NT2/D1 (cell line): ENCODE results near the gene NIF3L1.

Experiments
- DNase-seq: peaks from one replicate; pipeline ENCODE4 v3.0.0-alpha.2; 2011; ENCODE audit warnings: low read depth, low spot score
- H3K27me3 ChIP-seq: 2 replicates; pipeline ENCODE4 v1.6.0; 2011; ENCODE audit warnings: mild to moderate bottlenecking; ENCODE audit not compliant: insufficient read length, insufficient read depth
- H3K36me3 ChIP-seq: 2 replicates; pipeline ENCODE4 v1.6.1; 2011; ENCODE audit warnings: mild to moderate bottlenecking, low read length, mixed read lengths; ENCODE audit not compliant: insufficient read depth, insufficient read length
- H3K4me1 ChIP-seq: 2 replicates; pipeline ENCODE4 v1.5.1; 2011; ENCODE audit not compliant: insufficient read depth, insufficient read length
- H3K4me3 ChIP-seq: 2 replicates; pipeline ENCODE4 v1.5.1; 2011; ENCODE audit warnings: low read depth; ENCODE audit not compliant: insufficient read length
- H3K9ac ChIP-seq: 2 replicates; pipeline ENCODE4 v1.6.0; 2011; ENCODE audit warnings: low read depth; ENCODE audit not compliant: insufficient read length
- H3K9me3 ChIP-seq: 2 replicates; pipeline ENCODE4 v1.5.1; 2011; ENCODE audit warnings: mild to moderate bottlenecking, low read length; ENCODE audit not compliant: insufficient read depth
- SUZ12 ChIP-seq: IDR thresholded peaks from 2 replicates; pipeline ENCODE4 v1.6.1; 2011; ENCODE audit not compliant: insufficient read length, insufficient read depth; ENCODE audit errors: extremely low read depth
- YY1 ChIP-seq: IDR thresholded peaks from 2 replicates; pipeline ENCODE4 v1.6.1; 2011; ENCODE audit not compliant: insufficient read length, insufficient read depth
- ZNF274 ChIP-seq: IDR thresholded peaks from 2 replicates; pipeline ENCODE4 v1.6.1; 2011; ENCODE audit warnings: mild to moderate bottlenecking, low read depth, low read length

The NIF3L1 gene

DNA sequence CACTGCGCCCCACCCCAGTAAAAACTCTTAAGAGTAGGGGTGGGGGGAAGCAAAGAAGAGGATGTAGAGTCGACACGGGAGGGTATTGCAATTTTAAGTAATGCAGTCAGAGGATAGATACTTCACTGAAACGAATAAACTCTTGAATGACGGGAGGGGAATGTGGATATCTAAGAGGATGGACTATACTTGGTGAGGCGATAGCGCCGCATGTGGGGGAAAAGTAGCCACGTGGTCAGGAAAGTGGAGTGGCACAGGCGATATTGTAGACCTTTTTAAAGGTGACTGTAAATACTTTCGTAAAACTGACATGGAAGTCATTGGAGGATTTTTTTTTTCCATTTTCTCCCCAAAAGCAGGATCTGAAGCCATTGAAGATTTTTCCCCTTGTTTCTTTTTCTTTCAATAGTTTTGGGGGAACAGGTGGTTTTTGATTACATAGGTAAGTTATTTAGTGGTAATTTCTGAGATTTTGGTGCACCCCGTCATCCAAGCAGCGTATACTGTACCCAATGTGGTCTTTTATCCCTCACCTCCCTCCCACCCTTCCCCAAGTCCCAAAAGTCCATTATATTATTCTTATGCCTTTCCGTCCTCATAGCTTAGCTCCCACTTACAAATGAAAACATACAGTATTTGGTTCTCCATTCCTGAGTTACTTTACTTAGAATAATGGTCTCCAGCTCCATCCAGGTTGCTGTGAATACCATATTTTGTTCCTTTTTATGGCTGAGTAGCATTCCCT, 38.5 kb upstream of the NIF3L1 start:
- DNase-seq = no peak
- H3K27me3 ChIP-seq = no peaks in the 10 kb centered on the region
- H3K4me3 ChIP-seq = no peak overlapping the region
- no peaks in the 10 kb centered on the region for H3K4me1 ChIP-seq
- peaks cover 46% of the 10 kb centered on the region for H3K36me3 ChIP-seq
- H3K9ac ChIP-seq = no peak overlapping the region
- H3K9me3 ChIP-seq = no peaks in the 10 kb centered on the region
- TF ChIP-seq YY1 (no peak), ZNF274 (no peak), SUZ12 (no peak)

DNA sequence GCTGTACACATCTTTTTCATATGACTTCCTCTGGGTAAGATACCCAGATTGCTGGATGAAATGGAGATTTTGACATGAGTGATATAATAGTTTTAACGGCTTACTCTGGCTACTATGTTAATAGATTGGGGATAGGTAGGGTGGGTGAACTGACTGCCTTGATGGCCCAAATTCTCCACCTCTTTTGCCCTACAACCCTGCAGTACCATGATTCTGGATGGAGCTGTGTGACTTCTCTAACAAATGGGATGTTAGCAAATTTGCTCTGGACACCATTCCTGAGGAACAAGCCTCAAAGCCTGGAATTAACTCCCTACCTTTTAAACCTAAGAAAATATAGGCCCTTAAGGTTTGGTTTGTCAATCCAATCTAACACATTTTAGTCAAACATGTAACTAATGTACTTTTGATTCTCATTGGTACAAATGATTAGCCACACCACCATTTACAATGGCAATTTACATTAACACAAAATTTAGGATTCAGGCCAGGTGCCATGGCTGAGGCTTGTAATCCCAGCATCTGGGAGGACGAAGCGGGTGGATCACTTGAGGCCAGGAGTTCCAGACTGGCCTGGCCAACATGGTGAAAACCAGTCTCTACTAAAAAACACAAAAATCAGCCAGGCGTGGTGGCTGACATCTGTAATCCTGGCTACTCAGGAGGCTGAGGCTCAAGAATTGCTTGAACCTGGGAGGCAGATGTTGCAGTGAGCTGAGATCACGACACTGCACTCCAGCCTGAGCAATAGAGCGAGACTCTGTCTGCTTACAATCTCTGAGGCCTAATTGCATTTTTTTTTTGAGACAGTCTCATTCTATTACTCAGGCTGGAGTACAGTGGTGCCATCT, 37.5 kb upstream of the NIF3L1 start:
- peaks cover 56% of the 10 kb centered on the region for H3K36me3 ChIP-seq
- no peak for TF ChIP-seq SUZ12
- no peak for TF ChIP-seq YY1
- no peak for TF ChIP-seq ZNF274
- no peak for DNase-seq

DNA sequence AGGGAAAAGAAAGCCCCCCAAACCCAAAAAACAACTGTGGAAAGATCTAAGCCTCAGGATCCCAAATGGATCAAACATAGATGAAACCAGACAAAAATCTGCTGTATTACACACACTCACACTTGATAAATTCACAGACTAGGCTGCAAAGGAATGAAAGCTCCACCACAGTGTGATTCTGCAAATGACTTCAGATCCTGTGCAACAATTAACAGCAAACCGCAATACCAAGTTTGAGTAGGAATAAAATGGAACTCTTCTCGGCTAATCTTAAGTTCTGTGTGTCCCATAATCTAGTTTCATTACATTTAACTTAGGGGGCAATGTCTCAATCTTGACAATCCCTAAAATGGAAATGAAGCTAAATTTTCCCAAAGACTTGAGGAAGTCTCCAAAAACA, 36.6 kb upstream of the NIF3L1 start:
- Histone ChIP-seq H3K9me3 (no peaks in the 10 kb centered on the region), H3K4me3 (no peak overlapping the region), H3K9ac (no peak overlapping the region), H3K27me3 (no peaks in the 10 kb centered on the region), H3K4me1 (no peaks in the 10 kb centered on the region), H3K36me3 (peaks cover 65% of the 10 kb centered on the region)
- DNase-seq = no peak
- TF ChIP-seq YY1 = no peak
- no peak for TF ChIP-seq SUZ12
- no peak for TF ChIP-seq ZNF274

More for the DNA sequence above, 37.5 kb upstream of the NIF3L1 start:
- H3K9ac ChIP-seq = no peak overlapping the region
- no peaks in the 10 kb centered on the region for H3K9me3 ChIP-seq
- H3K4me1 ChIP-seq = no peaks in the 10 kb centered on the region
- no peaks in the 10 kb centered on the region for H3K27me3 ChIP-seq
- no peak overlapping the region for H3K4me3 ChIP-seq

DNA sequence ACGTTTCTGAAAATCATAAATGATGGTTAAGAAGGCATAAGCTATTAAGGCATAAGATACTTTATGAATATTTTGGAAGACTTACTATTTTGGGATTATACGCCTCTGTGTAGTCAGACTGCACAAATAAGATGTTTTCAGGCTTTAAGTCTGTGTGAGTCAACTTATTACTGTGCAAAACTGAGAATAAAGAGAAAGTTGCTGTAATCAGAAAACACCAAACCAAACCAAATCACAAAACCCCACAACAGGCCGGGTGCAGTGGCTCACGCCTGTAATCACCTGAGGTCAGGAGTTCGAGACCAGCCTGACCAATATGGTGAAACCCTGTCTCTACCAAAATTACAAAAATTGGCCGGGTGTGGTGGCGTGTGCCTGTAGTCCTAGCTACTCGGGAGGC, 32.4 kb upstream of the NIF3L1 start:
- H3K9ac ChIP-seq = no peak overlapping the region
- H3K9me3 ChIP-seq = no peaks in the 10 kb centered on the region
- H3K4me3 ChIP-seq = no peak overlapping the region
- H3K36me3 ChIP-seq = peaks cover 99% of the 10 kb centered on the region
- no peaks in the 10 kb centered on the region for H3K27me3 ChIP-seq
- no peak for DNase-seq
- no peak for TF ChIP-seq SUZ12
- no peak for TF ChIP-seq YY1
- H3K4me1 ChIP-seq = no peaks in the 10 kb centered on the region

DNA sequence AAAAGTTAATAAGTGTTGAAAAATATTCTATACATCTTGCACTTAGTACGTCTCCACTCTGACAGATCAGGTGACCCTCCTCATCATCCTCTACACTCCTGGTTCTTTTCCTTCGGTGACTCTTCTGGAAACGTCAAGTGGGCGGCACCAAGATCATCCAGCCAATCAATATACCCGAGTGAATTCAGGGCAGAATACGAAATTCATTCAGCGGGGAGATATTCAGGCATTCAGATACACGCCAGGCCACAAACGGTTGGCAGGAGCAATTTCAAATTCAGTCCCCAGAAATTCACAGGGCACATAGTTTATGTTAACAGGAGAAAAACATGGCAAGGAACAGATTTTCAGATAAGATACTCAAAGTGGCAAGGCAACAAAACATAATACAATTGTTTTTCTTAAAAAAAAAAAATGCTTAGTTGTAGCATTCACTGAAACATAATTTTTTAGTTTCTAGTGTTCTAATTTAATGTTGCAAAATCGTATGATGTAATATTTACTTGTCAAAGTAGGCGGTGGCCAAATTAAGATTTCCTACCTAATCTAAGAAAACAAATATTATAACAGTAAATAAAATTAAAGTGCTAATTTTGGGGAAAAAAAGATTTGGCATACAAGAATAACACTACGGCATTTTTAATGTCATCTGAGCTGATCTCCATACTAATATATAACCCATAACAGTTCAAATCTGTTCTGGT, 28.9 kb upstream of the NIF3L1 start:
- no peak for DNase-seq
- no peak overlapping the region for H3K9ac ChIP-seq
- H3K4me3 ChIP-seq = no peak overlapping the region
- TF ChIP-seq SUZ12 = no peak
- TF ChIP-seq YY1 = no peak
- TF ChIP-seq ZNF274 = no peak
- no peaks in the 10 kb centered on the region for H3K9me3 ChIP-seq
- peaks cover 71% of the 10 kb centered on the region for H3K36me3 ChIP-seq
- no peaks in the 10 kb centered on the region for H3K4me1 ChIP-seq
- H3K27me3 ChIP-seq = no peaks in the 10 kb centered on the region

DNA sequence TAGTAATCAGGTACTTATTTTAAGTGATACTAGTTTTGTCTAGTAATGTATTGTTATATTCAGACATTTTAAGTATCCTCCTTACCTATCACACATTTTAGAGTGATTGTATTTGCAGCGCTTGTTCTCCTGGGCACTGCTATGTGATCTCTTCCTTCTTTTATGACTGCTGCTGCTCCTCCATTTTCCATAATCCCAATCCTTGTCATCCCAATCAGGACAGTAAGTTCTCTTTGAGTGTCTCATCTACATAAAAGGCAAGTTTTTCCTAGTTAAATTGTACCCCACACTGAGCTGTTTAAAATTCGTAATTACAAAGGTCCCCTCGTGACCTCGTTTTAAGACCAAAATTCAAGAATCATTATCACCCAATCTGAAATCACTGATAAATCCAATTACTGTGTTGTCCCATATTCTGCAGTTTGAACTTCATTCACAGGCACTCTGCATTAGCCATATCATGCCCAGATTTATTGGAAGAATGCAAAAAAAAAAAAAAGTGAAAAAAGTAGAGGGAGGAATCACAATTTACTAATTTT, 27.5 kb upstream of the NIF3L1 start:
- Histone ChIP-seq H3K9ac (no peak overlapping the region), H3K9me3 (no peaks in the 10 kb centered on the region), H3K27me3 (no peaks in the 10 kb centered on the region), H3K4me3 (no peak overlapping the region), H3K36me3 (peaks cover 57% of the 10 kb centered on the region), H3K4me1 (no peaks in the 10 kb centered on the region)
- no peak for DNase-seq
- TF ChIP-seq SUZ12 = no peak
- no peak for TF ChIP-seq ZNF274
- TF ChIP-seq YY1 = no peak

DNA sequence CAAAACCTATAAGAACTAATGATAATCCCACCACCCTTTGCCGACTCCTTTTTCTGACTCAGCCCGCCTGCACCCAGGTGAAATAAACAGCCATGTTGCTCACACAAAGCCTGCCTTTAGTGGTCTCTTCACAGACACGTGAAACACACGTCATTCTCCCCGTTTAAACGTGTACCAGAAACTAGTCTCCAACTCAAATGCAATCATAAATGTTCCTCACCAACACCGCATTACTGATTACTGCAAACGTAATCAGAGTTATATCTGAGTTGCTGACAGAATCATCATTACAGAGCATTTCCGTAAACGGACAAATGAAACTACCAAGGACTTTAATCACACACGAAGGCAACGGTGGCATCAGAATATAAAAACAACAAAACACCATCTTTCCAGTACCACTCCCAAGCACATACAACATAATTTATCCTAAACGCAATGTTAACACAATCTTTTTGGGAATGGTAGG, 26.6 kb upstream of the NIF3L1 start:
- DNase-seq = no peak
- Histone ChIP-seq H3K9ac (peak overlapping the region; percentile 99), H3K9me3 (no peaks in the 10 kb centered on the region), H3K4me1 (no peaks in the 10 kb centered on the region), H3K27me3 (no peaks in the 10 kb centered on the region), H3K4me3 (peak overlapping the region; percentile 97), H3K36me3 (peaks cover 48% of the 10 kb centered on the region)
- TF ChIP-seq YY1 (no peak), SUZ12 (no peak), ZNF274 (no peak)
